DMS114 treated with DMSO at 0.1 percent for 48 hours (cell line): ENCODE measurements around the gene SLC39A12.

Experiments
- DNase-seq: peaks from one replicate; lab custom pipeline; 2025; ENCODE audit not compliant: unreplicated experiment; lab: John Stamatoyannopoulos, UW

The SLC39A12 gene

GRCh38 chr10:17961551-17962422 is 10.1 kb downstream of the SLC39A12 start:
- DNase-seq, result no peak

GRCh38 chr10:17963431-17963830 is 11.7 kb downstream of the SLC39A12 start:
- no peak for DNase-seq

- DNase-seq, result no peak
Observed at GRCh38 chr10:17965649-17966235, 14.0 kb downstream of the SLC39A12 start.

- DNase-seq, result no peak
Observed at GRCh38 chr10:17974505-17974904, 22.8 kb downstream of the SLC39A12 start.

- DNase-seq, result no peak
Observed at GRCh38 chr10:17980846-17981565, 29.3 kb downstream of the SLC39A12 start.

GRCh38 chr10:17981766-17982380 is 30.2 kb downstream of the SLC39A12 start:
- DNase-seq, result no peak

- DNase-seq, result no peak
Observed at GRCh38 chr10:17984056-17984455, 32.3 kb downstream of the SLC39A12 start.

- DNase-seq, result no peak
Observed at GRCh38 chr10:17984563-17984962, 32.8 kb downstream of the SLC39A12 start.

- DNase-seq, result no peak
Observed at GRCh38 chr10:17989908-17990767, 38.4 kb downstream of the SLC39A12 start.

GRCh38 chr10:17992266-17992665 is 40.5 kb downstream of the SLC39A12 start:
- no peak for DNase-seq

GRCh38 chr10:17993361-17993760 is 41.6 kb downstream of the SLC39A12 start:
- DNase-seq, result no peak

GRCh38 chr10:18000601-18001000 is 48.9 kb downstream of the SLC39A12 start:
- no peak for DNase-seq

- DNase-seq, result no peak
Observed at GRCh38 chr10:18005445-18005780, 53.7 kb downstream of the SLC39A12 start.

GRCh38 chr10:18005781-18006456 is 54.2 kb downstream of the SLC39A12 start:
- DNase-seq, result no peak

GRCh38 chr10:18008986-18009385 is 57.3 kb downstream of the SLC39A12 start:
- DNase-seq, result no peak

GRCh38 chr10:18010050-18010449 is 58.3 kb downstream of the SLC39A12 start:
- no peak for DNase-seq

- DNase-seq, result no peak
Observed at GRCh38 chr10:18020523-18020922, 68.8 kb downstream of the SLC39A12 start.

GRCh38 chr10:18021725-18022480 is 70.2 kb downstream of the SLC39A12 start:
- DNase-seq, result no peak
